ENCODE measurements around the gene LUM.
A peak's percentile ranks its signal among the peaks of the same experiment; 100 is the strongest.

LUM gene

GRCh38 chr12:91065396-91065795 is 45.9 kb downstream of the LUM start:
- no peak overlapping the region for H3K4me3 ChIP-seq (ENCODE audit: low read length)
- TF ChIP-seq, protein P1, sequence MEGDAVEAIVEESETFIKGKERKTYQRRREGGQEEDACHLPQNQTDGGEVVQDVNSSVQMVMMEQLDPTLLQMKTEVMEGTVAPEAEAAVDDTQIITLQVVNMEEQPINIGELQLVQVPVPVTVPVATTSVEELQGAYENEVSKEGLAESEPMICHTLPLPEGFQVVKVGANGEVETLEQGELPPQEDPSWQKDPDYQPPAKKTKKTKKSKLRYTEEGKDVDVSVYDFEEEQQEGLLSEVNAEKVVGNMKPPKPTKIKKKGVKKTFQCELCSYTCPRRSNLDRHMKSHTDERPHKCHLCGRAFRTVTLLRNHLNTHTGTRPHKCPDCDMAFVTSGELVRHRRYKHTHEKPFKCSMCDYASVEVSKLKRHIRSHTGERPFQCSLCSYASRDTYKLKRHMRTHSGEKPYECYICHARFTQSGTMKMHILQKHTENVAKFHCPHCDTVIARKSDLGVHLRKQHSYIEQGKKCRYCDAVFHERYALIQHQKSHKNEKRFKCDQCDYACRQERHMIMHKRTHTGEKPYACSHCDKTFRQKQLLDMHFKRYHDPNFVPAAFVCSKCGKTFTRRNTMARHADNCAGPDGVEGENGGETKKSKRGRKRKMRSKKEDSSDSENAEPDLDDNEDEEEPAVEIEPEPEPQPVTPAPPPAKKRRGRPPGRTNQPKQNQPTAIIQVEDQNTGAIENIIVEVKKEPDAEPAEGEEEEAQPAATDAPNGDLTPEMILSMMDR (conservative IDR thresholded peaks at IDR 0.05; ENCODE audit: low read depth, low read length) = no peak

DNA sequence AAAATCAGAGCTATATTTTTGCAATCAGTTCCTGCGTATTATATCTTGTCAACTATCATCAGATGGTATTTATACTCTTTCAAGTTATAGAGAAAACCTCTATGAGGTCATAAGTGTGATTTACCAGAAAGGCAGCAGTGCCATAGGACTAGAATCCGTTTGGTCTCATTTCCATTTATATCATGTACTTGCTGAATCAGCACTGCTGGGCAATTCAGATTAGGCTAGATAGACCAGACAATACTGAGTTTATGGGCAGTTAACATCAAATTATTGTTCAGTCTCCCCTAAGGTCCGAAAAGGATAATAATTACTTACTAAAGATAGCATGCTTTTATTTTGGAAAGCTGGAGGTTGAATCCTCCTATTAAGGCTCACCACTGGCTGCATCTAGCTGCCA is 46.7 kb downstream of the LUM start:
- TF ChIP-seq, protein P1 (conservative IDR thresholded peaks at IDR 0.05; ENCODE audit: low read depth, low read length) = no peak
- no peak overlapping the region for H3K4me3 ChIP-seq (ENCODE audit: low read length)
- no peak for DNase-seq (ENCODE audit: low read depth)

More at GRCh38 chr12:91065396-91065795, 45.9 kb downstream of the LUM start:
- no peak for DNase-seq (ENCODE audit: low read depth)

DNA sequence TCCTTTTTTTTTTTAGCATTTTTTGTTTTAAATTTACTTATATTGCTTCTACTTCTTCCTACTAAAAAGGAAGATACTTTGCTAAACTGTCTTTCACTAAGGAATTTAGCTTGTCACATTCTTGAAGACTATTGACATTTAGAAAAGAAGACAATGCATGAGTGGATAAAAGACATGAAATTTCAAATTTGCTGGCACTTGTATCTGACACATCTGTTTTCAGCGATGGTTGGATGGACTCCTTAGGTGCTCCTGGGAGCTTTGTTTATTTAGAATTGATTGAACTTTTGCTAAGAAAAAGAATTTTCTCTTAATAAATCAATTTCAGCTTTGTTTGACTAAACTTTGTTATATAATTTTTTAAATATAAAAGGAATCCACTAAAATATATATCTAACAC is 50.2 kb downstream of the LUM start:
- DNase-seq (ENCODE audit: low read depth) = no peak
- TF ChIP-seq, protein P1 (conservative IDR thresholded peaks at IDR 0.05; ENCODE audit: low read depth, low read length) = no peak
- no peak overlapping the region for H3K4me3 ChIP-seq (ENCODE audit: low read length)

DNA sequence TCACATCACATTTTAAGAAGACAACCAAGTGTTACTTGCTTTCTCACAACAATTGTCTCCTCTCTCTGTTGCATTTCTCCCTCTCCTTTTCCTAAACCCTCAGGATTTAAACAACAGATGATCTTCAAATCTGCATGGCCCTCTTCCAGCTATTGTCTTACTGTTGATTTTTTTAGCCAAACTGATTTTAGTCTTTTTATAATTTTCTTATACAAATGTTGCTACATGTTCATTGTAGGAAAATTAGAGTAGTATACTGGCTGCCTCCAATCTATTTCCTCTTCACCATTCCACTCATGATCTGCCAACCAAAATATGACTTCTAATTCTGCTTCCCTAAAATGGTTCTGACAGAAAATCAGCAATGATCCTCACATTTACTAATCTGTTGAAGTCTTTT is 52.1 kb downstream of the LUM start:
- DNase-seq (ENCODE audit: low read depth) = no peak
- TF ChIP-seq, protein P1 (conservative IDR thresholded peaks at IDR 0.05; ENCODE audit: low read depth, low read length) = no peak

GRCh38 chr12:91058786-91059185 is 52.5 kb downstream of the LUM start:
- H3K4me3 ChIP-seq (ENCODE audit: low read length) = no peak overlapping the region
- TF ChIP-seq, protein P1 (conservative IDR thresholded peaks at IDR 0.05; ENCODE audit: low read depth, low read length) = no peak
- peak; percentile 27 for DNase-seq (ENCODE audit: low read depth)

More for the DNA sequence above, 52.1 kb downstream of the LUM start:
- no peak overlapping the region for H3K4me3 ChIP-seq (ENCODE audit: low read length)

GRCh38 chr12:91057368-91058165 is 53.7 kb downstream of the LUM start, which contains the start of gene KERA:
TSS of gene KERA (minus strand) at chr12:91058024. CDS start at chr12:91056281, 1,743 bp downstream.
- no peak for DNase-seq (ENCODE audit: low read depth)
- TF ChIP-seq, protein P1 (conservative IDR thresholded peaks at IDR 0.05; ENCODE audit: low read depth, low read length) = no peak
- H3K4me3 ChIP-seq (ENCODE audit: low read length) = no peak within 1 kb of the TSS

DNA sequence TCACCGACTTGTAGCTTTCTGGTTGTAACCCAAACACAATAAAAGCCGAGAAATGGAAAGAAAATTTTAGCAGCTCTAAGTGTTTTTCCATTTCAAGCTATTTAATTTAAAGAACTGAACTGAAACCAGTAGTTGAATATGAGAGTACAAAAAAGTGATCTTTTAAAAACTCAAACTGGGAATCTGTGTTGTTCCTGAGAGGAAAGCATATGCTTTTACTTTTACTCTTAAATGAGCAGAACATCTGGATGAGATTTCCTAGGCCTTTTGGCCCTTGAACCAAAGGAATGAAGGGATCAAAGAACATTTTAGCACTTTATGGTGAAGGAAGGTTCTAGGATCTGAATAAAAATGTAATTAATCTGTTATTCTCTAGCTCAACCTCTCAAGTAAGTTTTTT is 54.8 kb downstream of the LUM start:
- TF ChIP-seq, protein P1 (conservative IDR thresholded peaks at IDR 0.05; ENCODE audit: low read depth, low read length) = no peak
- no peak for DNase-seq (ENCODE audit: low read depth)
- no peak overlapping the region for H3K4me3 ChIP-seq (ENCODE audit: low read length)

Data from retinal pigment epithelial cell (primary cell).